ENCODE results near the gene TSPO2. TPM values are rescaled to one million over a fixed set of nuclear protein-coding genes. Genes with fewer than 3 reads are reported as not detected.
A peak's percentile ranks its signal among the peaks of the same experiment; 100 is the strongest.

TSPO2 gene
- total RNA-seq, 1 experiment from 2014 or later, result not detected

GRCh38 chr6:41092421-41093140 is 50.3 kb downstream of the TSPO2 start:
- DNase-seq (ENCODE audit: low spot score), result peak; percentile 37
- no peaks in the 10 kb centered on the region for H3K27me3 ChIP-seq (replicated peaks; ENCODE audit: insufficient read depth, low read depth, low read length, poor library complexity)
- no TSS peak for BruUV-seq (replicated peaks)
- CTCF ChIA-PET, result interaction anchor here (1.4 kb wide), 1 partner anchor 90 kb away, joined by 5 read pairs; no protein-coding TSS in a partner anchor
- no peaks in the 10 kb centered on the region for H3K9me3 ChIP-seq (ENCODE audit: low read depth, low read length, poor library complexity, severe bottlenecking)
- H3K27ac ChIP-seq (ENCODE audit: low read depth, low read length, poor library complexity, severe bottlenecking), result no peak overlapping the region
- TF ChIP-seq CTCF (conservative IDR thresholded peaks at IDR 0.05; ENCODE audit: low read depth, low read length) (peak; percentile 54; the same call in 1 of the 2 replicates), EZH2 (IDR thresholded peaks at IDR 0.05; ENCODE audit: borderline replicate concordance, low read depth, low read length, poor library complexity, severe bottlenecking) (no peak)
- H3K4me3 ChIP-seq (ENCODE audit: low read depth, low read length, poor library complexity, severe bottlenecking), result no peak overlapping the region
- intact Hi-C loops (cut with micrococcal nuclease; ENCODE audit: unreplicated experiment), result loop anchor here (2.0 kb wide), 1 partner anchor 226 kb away; no protein-coding TSS in a partner anchor
- peaks cover 85% of the 10 kb centered on the region for H3K36me3 ChIP-seq (ENCODE audit: insufficient read depth, low read length, poor library complexity, severe bottlenecking)
- H3K4me1 ChIP-seq (ENCODE audit: insufficient read depth, low read length, poor library complexity, severe bottlenecking), result no peaks in the 10 kb centered on the region
- POLR2A ChIA-PET (ENCODE audit: low non-redundant PET), result no interaction called here

GRCh38 chr6:41093729-41094128 is 51.5 kb downstream of the TSPO2 start:
- no peak overlapping the region for H3K27ac ChIP-seq (ENCODE audit: low read depth, low read length, poor library complexity, severe bottlenecking)
- H3K4me3 ChIP-seq (ENCODE audit: low read depth, low read length, poor library complexity, severe bottlenecking), result no peak overlapping the region
- TF ChIP-seq CTCF (conservative IDR thresholded peaks at IDR 0.05; ENCODE audit: low read depth, low read length), result no peak
- no peak for TF ChIP-seq EZH2 (IDR thresholded peaks at IDR 0.05; ENCODE audit: borderline replicate concordance, low read depth, low read length, poor library complexity, severe bottlenecking)
- no peak for DNase-seq (ENCODE audit: low spot score)
- no TSS peak for BruUV-seq (replicated peaks)
- no peaks in the 10 kb centered on the region for H3K4me1 ChIP-seq (ENCODE audit: insufficient read depth, low read length, poor library complexity, severe bottlenecking)
- H3K27me3 ChIP-seq (replicated peaks; ENCODE audit: insufficient read depth, low read depth, low read length, poor library complexity), result no peaks in the 10 kb centered on the region
- intact Hi-C loops (cut with micrococcal nuclease; ENCODE audit: unreplicated experiment), result loop anchor here (2.0 kb wide), 1 partner anchor 225 kb away; no protein-coding TSS in a partner anchor
- H3K36me3 ChIP-seq (ENCODE audit: insufficient read depth, low read length, poor library complexity, severe bottlenecking), result peaks cover 95% of the 10 kb centered on the region
- ChIA-PET POLR2A (ENCODE audit: low non-redundant PET) (no interaction called here), CTCF (no interaction called here)
- H3K9me3 ChIP-seq (ENCODE audit: low read depth, low read length, poor library complexity, severe bottlenecking), result no peaks in the 10 kb centered on the region

Other genes starting within 250 kb of the TSPO2 start
- gene UNC5CL, start 3.2 kb upstream of the TSPO2 start, total RNA-seq (2021), result 0.41 and 1.2 TPM in 2 replicates
- gene APOBEC2, start 10.7 kb downstream of the TSPO2 start, total RNA-seq (2021), result not detected in 2 replicates
- 27.3 and 30.4 TPM in 2 replicates for gene OARD1, start 29.9 kb downstream of the TSPO2 start, total RNA-seq (2021)
- 38.8 and 45.4 TPM in 2 replicates for gene NFYA, start 30.5 kb downstream of the TSPO2 start, total RNA-seq (2021)
- not detected in 2 replicates for gene TREML1, start 111.9 kb downstream of the TSPO2 start, total RNA-seq (2021)
- not detected in 2 replicates for gene TREM2, start 120.6 kb downstream of the TSPO2 start, total RNA-seq (2021)
- gene TREML2, start 158.7 kb downstream of the TSPO2 start, total RNA-seq (2021), result not detected in 2 replicates
- not detected in 2 replicates for gene TREML4, start 185.9 kb downstream of the TSPO2 start, total RNA-seq (2021)
- not detected in 2 replicates for gene TREM1, start 244.2 kb downstream of the TSPO2 start, total RNA-seq (2021)